Right renal pelvis (tissue), 4 donors: ENCODE data around the gene NOL4L. TPM values are rescaled to one million over a fixed set of nuclear protein-coding genes. Genes with fewer than 3 reads are reported as not detected.

ENCODE experiments used
- DNase-seq, 4 donors: peaks; one replicate each; pipeline ENCODE4 v3.0.0-alpha.2; 2013; ENCODE audit warnings: low read depth in 4 of 4, low spot score in 3 of 4, missing footprints in 1 of 4
- polyA plus RNA-seq, 4 donors: library from polyadenylated mRNA; unstranded; fragments of 120-200 nt; gene quantifications; one replicate each; pipeline ENCODE4 v1.2.1, GENCODE V29; 2013; ENCODE audit not compliant: insufficient read length in 4 of 4

Gene NOL4L
- polyA plus RNA-seq, 4 donors = 47.1 to 62.0 (median 51.7) TPM

DNA sequence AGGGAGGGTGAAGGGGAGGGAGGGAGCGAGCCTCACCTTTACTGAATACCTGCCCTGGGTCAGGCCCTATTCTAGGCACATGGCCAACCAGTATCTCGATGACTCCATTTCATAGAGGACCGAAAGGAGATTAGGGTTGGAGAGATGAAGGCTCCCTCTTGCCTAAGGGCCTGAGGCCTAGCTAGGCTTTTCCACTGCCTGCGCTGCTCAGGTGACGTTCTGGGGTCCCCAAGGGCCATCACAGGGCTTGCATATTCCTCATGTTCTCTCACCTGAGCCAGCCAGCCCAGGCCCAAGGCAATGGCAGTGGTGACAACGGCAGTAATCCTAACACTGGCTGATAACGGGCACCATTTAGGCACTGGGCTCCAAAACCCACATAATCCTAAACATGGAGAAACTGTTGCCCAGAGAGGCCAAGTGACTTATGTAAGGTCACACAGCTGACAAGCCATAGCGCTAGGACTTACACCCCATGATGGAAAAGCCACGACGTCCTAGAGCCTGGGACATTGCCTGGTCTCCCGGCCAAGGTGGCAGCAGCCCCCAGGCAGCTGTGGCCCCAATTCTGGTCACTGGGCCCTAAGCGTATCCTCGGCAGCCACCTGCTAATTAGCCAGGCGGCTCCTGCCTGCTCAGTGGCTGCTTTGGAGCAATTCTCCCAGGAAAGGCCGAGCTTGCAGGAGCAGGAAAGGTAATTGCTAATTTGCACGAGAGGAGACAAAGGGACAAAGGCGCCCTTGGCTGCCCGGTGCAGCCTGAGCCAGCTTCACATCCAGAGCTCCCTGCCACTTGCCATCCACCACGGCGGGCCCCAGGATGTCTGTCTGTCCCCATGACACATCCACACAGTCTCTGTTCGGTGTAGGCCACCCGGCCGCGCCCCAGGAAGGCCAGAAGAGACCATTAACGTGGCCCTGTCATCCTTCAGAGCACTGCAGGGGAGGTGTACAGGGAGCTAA, 21.5 kb downstream of the NOL4L start:
- no peak for DNase-seq

DNA sequence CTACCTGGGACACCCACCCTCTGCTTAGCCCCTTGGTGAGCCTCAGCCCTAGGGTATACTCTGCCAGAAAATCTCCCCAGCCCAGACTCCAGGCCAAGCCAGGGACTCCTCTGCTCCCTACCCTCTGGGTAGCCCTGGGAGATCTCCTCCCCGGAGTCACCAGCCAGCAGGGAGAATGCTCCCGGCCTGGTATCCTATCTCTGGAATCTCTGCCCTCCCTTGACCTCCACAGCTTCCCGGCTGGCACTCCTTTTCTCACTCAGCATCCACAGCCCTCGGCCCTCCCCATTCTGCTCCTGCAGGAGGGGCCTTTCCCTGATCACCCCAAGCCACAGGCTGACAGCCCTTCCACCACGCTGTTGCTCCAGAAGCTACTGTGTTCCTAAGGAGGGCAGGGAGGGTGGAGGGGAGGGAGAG, 22.6 kb downstream of the NOL4L start:
- DNase-seq = no peak

DNA sequence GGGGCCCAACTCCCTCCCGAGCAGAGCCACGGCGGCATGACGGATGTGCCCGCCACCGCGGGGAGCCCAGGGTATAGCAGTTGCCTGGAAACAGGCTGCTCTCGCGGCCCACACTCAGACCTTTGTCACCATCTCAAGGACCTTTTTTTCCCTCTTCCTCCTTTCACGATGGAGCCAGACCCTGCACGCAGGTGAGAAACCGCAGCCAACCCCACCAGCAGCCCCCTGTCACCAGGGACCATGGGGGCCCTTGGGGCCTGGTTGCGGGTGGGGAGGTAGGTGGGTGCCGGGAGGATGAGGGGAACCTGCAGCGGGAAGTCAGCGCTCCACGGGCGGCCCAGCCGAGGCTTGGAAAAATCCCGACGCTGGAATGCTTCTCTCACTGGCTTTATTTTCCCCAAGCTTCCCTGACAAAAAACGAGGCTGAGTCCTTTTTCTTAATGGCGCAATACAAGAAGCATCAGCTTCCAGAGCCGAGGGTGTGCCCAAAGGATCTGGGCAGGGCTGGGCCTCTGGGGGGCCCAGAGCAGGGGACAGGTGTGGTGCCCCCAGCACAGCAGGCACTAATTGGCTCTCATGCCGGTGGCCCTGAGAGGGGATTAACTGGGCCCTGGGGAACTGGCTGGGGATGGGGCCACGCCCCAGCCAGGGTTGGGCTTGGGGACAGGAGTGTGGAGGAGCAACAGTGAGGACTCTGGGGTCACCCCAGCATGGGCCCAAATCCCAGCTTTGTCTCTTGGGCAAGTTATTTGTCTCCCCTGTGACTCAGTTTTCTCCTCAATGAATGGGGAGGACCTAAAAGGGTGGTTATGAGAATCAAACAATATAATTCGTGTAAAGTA, 23.9 kb downstream of the NOL4L start:
- DNase-seq = no peak

DNA sequence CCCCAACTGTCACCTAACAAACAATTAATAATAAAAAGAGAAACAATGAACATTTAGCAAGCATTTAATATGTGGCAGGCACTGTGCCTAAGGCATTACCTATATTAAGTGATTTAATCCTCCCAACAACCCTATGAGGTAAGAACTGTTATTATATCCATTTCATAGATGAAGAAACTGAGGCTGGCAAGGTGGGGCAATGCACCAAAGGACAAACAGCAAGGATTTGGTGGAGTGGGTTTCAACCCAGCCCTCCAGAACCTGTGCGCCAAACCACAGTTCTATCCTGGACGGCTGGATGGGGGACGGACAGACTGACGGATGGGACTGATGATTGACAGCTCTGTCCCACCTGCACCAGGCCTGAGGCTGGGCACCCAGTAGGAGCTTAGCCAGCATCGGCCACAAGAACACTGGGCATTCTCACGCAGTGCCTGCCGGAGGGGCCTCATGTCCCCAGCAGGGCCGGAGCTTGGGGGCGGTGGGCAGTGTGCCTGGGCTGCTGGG, 24.6 kb downstream of the NOL4L start:
- DNase-seq = no peak

DNA sequence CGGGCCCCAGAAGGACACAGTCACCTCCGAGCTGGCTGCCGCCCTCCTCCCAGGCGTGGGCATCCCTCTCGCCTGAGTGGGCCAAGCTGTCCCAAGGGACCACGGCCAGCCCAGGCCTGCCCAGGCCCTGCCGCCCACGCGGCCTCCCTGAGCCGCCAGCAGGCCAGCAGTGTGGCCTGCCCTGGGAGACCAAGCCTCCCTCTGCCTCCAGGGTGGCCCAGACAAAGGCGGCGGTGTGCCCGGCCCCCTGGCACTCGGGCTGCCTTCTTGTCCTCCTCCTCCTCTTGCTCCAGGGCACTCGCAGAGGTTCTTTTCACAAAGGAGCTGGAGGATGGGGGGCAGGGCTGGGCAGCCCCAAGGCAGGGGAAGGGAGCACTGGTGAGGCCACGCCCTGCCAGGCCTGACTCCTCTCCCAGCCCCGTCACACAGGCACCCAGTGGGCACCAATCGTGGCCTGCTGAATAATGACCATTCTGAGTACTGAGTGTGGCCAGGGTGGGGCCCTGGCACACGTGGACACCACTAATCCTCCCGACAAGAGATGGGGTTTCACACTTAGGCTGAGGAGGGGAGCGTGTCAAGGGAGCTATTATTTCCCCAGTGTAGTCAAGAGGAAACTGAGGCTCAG, 25.3 kb downstream of the NOL4L start:
- DNase-seq = no peak

DNA sequence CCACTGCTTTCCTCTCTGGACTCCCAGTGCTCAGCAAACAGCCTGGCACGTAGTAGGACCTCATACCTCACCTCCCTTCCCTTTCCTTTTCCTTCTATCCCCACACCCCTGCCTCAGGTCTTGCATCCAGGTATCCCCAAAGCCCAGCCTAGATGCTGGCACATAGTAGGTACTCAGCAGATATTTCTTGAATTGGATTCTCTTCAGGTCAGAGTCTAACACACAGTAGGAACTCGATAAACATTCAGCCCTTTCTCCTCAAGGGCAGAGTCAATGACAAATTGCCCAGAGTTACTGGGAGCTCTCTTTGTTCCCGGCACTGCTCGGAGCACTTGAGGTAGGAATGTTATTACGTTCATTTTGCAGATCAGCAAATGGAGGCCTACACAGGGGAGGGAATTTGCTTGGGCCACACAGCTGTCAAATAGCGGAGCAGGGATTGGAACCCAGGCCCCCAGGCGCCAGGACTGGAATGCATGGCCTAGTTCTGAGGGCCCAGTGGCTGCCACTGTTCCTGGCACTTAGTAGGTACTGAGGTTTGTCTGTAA, 25.9 kb downstream of the NOL4L start:
- DNase-seq = no peak

DNA sequence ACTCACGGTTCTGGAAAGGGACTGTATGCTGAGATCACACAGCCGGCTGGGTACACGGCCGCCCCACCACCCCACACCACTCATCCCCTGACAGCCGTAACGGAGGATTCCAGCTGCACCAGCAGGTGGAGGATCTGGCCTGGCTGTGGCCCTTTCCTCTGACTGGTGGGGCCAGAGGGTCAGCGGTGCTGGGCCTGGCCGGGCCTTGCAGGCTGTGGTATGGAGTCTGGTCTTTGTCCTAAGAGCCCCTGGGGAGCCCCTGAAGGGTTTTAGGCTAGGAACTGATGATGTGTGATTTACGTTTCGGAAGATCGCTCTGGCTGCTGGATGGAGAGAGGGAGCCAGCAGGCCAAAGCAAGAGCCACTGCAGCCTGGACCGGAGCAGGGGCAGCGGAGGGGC, 26.6 kb downstream of the NOL4L start:
- DNase-seq = no peak

DNA sequence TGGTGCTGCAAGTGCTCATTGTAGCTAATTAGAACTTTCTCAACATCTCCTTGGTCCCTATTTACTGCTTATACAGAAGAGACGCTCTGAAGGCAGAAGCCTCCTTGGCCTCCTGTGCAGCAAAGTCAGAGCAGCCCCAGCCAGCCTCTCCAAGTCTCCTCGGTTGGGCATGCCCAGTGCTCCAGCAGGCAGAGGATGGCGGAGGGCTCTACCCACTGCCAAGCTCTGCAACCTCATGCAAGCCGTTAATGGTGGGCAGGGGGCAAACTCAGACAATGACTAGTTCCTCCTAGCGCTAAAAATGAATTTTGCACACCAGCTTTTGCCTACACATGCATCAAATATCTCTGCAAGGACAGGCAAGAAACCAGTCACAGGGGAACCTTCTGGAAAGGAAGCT, 27.8 kb downstream of the NOL4L start:
- no peak for DNase-seq

DNA sequence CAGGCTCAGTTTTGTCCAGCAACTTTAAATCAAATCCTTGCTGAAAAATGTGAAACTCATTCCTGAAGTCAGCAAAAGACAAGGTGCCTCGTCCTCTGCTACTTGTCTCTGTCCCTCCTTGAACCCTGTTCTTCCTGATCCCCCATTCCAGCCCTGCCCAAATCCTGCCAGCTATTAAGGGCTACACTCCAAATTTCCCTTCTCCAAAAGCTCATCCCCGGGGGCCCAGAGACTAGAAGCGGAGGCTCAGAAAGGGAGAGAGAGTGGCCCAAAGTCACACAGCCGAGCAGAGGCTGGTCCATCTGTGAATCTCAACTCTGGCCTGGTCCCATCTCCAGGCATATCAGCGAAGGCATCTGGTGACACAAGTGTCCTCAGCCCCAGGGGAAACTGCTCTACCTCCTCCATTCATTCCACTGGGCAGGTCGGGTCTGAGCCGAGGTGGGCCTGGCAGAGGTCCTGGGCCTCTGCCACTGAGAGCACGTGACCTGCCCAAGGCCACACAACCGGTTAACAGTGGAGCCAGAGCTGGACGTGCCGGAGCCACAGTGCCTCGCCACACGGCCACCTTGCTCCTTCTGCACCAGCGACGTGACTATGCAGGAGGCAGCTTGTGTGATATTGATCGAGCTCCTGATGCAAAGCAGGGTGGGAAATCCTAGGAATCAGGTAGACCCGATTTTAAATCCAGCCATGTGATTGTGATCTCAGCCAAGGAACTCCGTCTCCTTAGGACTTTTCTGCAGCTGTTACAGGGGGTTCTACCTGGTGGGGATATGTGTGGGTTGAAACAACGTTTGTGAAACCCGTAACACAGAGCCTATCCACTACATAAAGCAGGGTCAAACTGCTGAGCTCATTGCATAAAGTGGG, 28.6 kb downstream of the NOL4L start:
- no peak for DNase-seq

DNA sequence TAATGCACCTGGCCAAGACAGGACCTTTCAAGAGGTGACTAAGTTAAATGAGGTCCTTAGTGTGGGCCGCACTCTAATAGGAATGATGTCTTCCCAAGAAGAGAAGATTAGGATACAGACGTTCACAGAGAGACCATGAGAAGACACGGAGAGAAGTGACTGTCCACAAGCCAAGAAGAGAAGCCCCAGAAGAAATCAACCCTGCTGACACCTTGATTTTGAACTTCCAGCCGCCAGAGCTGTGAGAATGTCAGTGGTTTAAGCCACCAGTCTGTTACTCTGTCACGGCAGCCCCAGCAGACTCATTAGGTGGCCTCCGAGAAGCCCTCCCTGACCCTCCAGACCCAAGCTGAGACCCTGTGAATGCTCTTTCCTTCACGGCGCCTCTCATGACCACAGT, 29.5 kb downstream of the NOL4L start:
- no peak for DNase-seq

DNA sequence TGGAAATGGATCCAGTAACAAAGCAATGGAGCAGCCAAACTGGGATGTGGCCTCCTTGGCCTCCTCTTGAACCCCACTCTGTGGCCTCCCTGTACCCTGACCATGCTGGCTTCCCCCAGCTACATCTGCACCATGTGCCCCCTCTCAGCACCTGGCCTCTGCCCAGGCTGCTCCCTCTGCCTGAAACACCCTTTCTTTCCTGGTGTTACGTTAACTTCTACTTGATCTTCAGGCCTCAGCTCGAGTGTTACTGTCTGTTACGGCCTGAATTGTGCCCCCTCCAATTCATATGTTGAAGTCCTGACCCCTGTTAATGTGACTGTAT, 30.2 kb downstream of the NOL4L start:
- DNase-seq = no peak

DNA sequence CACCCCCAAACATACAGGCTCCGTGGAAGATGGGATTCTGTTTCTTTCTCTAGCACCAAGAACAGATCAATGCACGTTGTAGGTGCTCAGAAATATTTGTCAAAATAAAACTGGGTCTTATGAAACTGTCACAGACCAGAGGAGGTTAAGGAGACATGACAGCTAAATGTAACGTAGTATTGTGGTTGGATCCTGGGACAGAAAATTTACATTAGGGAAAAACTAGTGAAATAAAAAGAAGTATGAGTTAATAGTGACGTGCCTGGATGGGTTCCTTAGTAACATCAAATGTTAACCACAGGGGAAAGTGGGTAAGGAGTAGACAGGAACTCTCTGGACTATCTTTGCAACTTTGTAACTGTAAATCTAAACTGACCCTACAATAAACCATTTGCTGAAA, 31.5 kb downstream of the NOL4L start:
- DNase-seq = no peak

DNA sequence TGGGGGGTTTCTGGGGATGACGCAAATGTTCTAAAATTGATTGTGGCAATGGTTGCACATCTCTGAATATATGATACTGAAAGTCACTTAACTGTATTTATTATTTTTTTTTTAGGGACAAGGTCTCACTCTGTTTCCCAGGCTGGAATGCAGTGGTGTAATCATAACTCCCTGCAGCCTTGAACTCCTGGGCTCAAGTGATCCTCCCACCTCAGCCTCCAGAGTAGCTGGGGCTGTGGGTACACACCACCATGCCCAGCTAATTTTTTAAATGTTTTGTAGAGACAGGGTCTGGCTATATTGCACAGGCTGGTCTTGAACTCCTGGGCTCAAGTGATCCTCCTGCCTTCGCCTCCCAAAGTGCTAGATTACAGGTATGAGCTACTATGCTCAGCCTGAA, 33.4 kb downstream of the NOL4L start:
- DNase-seq = no peak

DNA sequence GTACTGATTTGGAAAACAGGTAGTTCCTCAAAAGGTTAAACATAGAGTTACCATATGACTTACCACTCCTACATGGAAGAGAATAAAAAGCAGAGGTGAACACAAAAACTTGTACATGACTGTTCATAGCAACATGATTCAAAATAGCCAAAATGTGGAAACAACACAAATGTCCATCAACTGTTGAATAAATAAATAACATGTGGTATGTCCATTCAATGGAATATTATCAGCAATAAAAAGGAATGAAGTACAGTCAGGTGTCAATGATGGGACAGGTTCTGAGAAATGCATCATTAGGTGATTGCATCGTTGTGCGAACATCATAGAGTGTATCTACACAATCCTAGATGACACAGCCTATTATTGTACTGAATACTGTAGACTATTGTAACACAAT, 35.3 kb downstream of the NOL4L start:
- DNase-seq = no peak

DNA sequence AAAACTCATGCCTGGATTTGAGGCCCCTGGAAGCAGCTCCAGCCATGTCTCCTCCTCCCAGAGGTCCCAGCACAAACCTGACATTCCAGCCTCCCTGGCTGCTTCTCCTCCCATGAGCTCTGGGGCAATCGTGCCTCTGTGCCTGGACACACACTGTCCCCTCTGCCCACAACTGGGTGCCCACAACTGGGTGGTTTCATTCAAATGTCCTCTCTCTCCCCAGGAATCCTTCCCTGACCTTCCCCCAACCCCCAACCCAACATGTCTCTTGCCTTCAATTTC, 37.4 kb downstream of the NOL4L start:
- DNase-seq = no peak

DNA sequence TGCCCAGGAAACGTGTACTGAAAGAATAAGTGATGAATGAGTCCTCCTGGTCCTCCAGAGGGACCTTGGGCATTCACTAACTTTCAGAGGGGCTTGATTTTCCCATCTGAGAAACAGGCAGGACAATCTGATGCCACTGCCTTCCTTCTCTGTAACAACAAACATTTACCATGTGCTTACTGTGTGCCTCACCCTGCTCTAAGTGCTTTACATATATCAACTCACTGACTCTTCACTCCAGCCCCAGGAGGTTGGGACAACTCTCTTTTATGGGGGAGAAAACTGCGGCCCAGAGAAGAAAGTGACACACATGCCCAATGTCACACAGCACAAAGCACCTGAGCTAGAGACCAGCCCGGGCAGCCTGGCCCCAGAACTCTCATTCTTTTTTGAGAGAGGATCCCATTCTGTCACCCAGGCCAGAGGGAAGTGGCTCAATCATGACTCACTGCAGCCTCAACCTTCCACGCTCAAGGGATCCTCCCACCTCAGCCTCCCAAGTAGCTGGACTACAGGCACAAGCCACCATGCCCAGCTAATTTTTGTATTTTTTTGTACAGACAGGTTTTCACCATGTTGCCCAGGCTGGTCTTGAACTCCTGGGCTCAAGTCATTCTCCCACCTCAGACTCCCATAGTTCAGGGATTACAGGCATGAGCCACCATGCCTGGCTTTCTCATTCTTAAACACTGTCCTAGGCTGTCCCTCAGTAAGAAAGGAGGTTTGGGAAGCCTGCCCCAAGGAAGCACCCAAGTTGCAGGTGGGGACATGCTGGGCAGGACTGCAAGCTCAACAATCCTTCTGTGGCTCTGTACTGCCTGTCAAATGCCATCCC, 38.0 kb downstream of the NOL4L start:
- no peak for DNase-seq

DNA sequence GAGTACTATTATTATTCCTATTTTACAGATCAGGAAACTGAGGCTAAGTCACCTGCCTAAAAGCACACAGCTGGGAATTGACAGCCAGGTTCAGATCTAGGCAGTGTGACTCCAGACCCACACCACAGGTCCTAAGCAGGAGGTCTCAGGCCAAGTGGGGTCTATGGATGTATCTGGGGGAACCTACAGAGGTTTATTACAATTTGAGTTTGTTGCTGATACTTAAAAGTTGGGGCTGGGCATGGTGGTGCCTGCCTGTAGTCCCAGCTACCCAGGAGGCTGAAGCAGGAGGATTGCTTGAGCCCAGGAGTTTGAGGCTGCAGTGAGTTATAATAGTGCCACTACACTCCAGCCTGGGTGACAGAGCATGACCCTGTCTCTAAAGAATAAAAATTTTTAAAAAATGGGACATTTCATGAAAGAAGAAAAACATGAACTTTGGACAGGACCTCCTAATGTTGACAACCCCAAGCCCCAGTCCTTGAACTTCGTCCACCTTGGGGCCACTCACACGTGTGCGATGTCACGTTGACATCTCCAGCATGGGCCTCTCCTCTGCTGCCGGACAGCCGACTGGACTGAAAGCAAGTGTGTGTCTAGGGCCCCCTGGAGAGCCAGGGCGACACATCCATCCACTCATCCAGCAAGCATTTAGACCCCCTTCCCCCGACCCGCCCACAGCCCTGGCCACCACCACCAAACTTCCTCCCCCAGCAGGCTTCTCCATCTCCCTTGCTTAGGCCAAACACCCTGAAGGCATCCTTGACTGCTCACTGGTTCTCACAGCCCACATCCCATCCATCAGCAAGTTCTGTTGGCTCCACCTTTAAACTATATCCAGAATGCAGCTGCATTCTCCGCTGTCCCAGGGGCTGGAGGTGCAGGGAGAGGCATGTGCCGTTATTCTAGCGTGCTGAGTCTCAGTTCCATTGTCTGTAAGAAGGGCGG, 40.0 kb downstream of the NOL4L start:
- DNase-seq = no peak

DNA sequence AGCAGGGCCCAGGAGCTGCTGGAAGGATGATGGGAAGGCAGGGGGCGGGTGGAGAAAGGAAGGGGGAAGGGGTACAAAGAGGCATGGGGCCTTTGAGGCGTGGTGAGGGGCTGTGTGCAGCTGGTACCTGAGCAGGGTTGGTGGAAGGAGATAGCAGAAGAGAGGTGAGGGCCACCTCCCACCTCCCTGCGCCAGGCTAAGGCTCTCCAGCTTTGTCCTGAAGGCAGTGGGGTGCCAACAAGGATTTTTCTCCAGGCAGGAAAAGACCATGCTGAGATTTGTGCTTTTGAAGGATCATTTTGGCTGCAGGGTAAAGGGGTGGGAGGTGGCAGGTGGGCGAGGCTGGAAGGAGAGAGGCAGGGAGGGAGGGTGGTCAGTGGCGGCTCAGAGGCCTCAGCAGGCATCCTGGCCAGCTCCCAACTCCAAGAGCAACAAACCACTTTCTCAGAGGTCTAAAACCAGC, 40.8 kb downstream of the NOL4L start:
- no peak for DNase-seq
